Breast epithelium (tissue), 4 donors: ENCODE data around the gene MSANTD3. TPM values are rescaled to one million over a fixed set of nuclear protein-coding genes. Genes with fewer than 3 reads are reported as not detected.

ENCODE experiments used
- DNase-seq, 2 donors: peaks; one replicate each; pipeline ENCODE4 v3.0.0-alpha.2; 2019; ENCODE audit warnings: low spot score in 2 of 2
- H3K27ac ChIP-seq, 2 donors: fragments of 200-600 bp; sonication (generic) in 1 of 2; one replicate each; pipeline ENCODE4 v1.5.1; 2016 to 2019; ENCODE audit warnings: mild to moderate bottlenecking in 1 of 2
- H3K27me3 ChIP-seq, 2 donors: fragments of 200-600 bp; sonication (generic) in 1 of 2; one replicate each; pipeline versions ENCODE4 v1.5.1 to v1.6.0; 2017 to 2019; ENCODE audit warnings: control low read depth in 1 of 2, mild to moderate bottlenecking in 1 of 2
- H3K36me3 ChIP-seq: fragments of 200-600 bp; one replicate; pipeline ENCODE4 v1.5.1; 2019
- H3K4me1 ChIP-seq, 2 donors: fragments of 200-600 bp; sonication (generic); one replicate each; pipeline ENCODE4 v1.5.1; 2016 to 2019; ENCODE audit warnings: control low read depth in 1 of 2
- H3K4me3 ChIP-seq, 3 donors: fragments of 200-600 bp; sonication (generic); 1 replicate in 2 of 3; 2 replicates in 1 of 3; pipeline ENCODE4 v1.5.1; 2016 to 2019; ENCODE audit warnings: mild to moderate bottlenecking in 3 of 3, moderate library complexity in 2 of 3
- H3K9me3 ChIP-seq, 2 donors: fragments of 200-600 bp; sonication (generic) in 1 of 2; one replicate each; pipeline ENCODE4 v1.5.1; 2016 to 2019; ENCODE audit warnings: control low read depth in 1 of 2
- POLR2A ChIP-seq: fragments of 450-650 bp; IDR thresholded peaks from one replicate; pipeline ENCODE4 v1.6.1; 2016; ENCODE audit warnings: antibody characterized with exemption, mild to moderate bottlenecking, moderate library complexity
- POLR2AphosphoS5 ChIP-seq, 3 donors: sonication (generic); formaldehyde crosslinking; IDR thresholded peaks; one replicate each; pipeline ENCODE4 v1.6.1; 2017; ENCODE audit warnings: antibody characterized with exemption in 3 of 3
- intact Hi-C: fragments of 100-400 bp; cut with DNase I; formaldehyde crosslinking; loops from one replicate; pipeline ENCODE4 v1.15.1; 2023; ENCODE audit warnings: low total_unique reads
- total RNA-seq, 3 donors: library from RNA; depleted of rRNA; stranded (reverse); fragments of >200 nt; gene quantifications; one replicate each; pipeline ENCODE4 v1.1.0, GENCODE V29; 2016
- TF ChIP-seq, protein P1 (sequence below), 3 donors: fragments of 450-650 bp; IDR thresholded peaks; one replicate each; pipeline ENCODE4 v1.5.1; 2016 to 2017; ENCODE audit warnings: antibody characterized with exemption in 3 of 3, mild to moderate bottlenecking in 3 of 3, moderate library complexity in 3 of 3

Gene MSANTD3
- total RNA-seq, 3 donors from 2014 or later = 13.0 to 23.9 (median 18.0) TPM

DNA sequence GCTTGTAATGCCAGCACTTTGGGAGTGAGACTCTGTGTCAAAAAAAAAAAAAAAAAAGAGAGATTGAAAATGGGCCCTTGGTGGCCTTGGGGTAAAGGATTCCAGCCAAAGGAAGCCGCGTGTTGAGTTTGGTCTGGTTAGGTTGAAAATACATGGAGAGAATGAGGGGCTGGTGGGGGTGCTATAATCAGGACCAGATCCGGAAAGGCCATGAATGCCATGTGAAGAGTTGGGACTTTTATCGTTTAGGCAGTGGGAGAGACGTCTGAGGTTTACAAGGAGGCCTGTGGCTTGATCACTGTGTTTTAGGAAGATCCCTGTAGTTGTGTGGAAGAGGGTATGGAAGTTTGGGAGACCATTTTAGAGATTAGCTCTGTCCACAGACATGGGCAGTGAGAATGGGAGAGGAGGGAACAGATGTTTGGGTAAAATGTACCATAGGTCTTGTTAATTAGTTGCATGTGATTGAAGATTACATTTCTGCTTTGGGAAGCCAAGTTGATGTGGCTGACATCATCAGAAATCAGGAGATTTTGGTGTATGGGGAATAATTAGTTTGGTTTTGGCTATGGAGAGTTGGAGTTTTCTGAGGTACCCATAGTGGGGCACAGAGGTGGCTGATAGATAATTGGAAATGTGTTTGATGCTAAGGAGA lies 3.5 kb downstream of the MSANTD3 start:
- Histone ChIP-seq H3K9me3 (no peaks in the 10 kb centered on the region), H3K27me3 (no peaks in the 10 kb centered on the region), H3K4me1 (no peaks in the 10 kb centered on the region), H3K36me3 (no peaks in the 10 kb centered on the region), H3K27ac (no peak overlapping the region), H3K4me3 (no peak overlapping the region)
- no peak for TF ChIP-seq POLR2AphosphoS5 (IDR thresholded peaks at IDR 0.05)
- no peak for TF ChIP-seq POLR2A
- TF ChIP-seq, protein P1, sequence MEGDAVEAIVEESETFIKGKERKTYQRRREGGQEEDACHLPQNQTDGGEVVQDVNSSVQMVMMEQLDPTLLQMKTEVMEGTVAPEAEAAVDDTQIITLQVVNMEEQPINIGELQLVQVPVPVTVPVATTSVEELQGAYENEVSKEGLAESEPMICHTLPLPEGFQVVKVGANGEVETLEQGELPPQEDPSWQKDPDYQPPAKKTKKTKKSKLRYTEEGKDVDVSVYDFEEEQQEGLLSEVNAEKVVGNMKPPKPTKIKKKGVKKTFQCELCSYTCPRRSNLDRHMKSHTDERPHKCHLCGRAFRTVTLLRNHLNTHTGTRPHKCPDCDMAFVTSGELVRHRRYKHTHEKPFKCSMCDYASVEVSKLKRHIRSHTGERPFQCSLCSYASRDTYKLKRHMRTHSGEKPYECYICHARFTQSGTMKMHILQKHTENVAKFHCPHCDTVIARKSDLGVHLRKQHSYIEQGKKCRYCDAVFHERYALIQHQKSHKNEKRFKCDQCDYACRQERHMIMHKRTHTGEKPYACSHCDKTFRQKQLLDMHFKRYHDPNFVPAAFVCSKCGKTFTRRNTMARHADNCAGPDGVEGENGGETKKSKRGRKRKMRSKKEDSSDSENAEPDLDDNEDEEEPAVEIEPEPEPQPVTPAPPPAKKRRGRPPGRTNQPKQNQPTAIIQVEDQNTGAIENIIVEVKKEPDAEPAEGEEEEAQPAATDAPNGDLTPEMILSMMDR (IDR thresholded peaks at IDR 0.05) = no peak
- DNase-seq = no peak
- intact Hi-C loops = no loop called here

DNA sequence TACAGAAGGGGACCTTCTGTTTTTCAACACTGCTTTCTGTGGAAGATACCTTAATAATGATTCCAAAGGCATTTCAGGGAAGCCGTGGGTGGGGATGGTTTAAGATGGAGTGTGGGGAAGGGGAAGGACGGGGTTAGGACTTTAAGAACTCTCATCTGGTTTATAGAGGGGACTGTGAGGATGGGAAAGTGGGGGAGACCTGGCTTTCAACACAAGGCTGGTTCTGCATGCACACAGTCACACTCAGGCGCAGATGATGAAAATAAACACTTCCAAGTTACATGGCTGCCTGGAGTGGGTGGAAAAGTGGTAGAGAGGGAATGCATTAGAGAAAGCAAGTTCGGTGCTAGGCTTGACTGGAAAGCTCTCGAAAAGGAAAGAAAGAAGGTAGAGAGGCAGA lies 4.9 kb downstream of the MSANTD3 start:
- no peaks in the 10 kb centered on the region for H3K4me1 ChIP-seq
- no peaks in the 10 kb centered on the region for H3K9me3 ChIP-seq
- no peak overlapping the region for H3K4me3 ChIP-seq
- H3K36me3 ChIP-seq = no peaks in the 10 kb centered on the region
- DNase-seq = no peak
- H3K27me3 ChIP-seq = no peaks in the 10 kb centered on the region
- intact Hi-C loops = no loop called here
- TF ChIP-seq POLR2AphosphoS5 (IDR thresholded peaks at IDR 0.05) = no peak
- TF ChIP-seq POLR2A = no peak
- TF ChIP-seq, protein P1 (IDR thresholded peaks at IDR 0.05) = no peak
- no peak overlapping the region for H3K27ac ChIP-seq

DNA sequence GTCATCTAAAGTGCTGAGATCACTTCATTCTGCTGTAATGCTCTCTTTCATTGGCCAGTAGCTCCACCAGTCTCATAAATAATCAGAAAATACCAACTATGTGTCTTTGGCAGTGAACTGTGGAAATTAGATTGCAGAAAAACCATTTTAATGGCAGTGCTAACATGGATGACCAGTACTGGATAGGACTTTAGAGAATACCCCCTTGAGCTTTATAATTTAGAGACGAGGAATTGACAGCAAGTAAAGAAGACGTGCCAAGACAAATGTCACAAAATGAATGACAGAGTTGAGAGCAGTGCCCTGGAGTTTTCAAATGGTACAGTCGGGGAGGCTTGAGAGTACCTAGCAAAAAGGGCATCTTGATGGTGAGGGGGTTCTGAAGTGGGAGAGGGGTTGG lies 5.8 kb downstream of the MSANTD3 start:
- Histone ChIP-seq H3K36me3 (no peaks in the 10 kb centered on the region), H3K9me3 (no peaks in the 10 kb centered on the region), H3K27me3 (no peaks in the 10 kb centered on the region), H3K4me1 (no peaks in the 10 kb centered on the region), H3K27ac (no peak overlapping the region), H3K4me3 (no peak overlapping the region)
- intact Hi-C loops = no loop called here
- no peak for DNase-seq
- no peak for TF ChIP-seq POLR2A
- TF ChIP-seq, protein P1 (IDR thresholded peaks at IDR 0.05) = no peak
- TF ChIP-seq POLR2AphosphoS5 (IDR thresholded peaks at IDR 0.05) = no peak

DNA sequence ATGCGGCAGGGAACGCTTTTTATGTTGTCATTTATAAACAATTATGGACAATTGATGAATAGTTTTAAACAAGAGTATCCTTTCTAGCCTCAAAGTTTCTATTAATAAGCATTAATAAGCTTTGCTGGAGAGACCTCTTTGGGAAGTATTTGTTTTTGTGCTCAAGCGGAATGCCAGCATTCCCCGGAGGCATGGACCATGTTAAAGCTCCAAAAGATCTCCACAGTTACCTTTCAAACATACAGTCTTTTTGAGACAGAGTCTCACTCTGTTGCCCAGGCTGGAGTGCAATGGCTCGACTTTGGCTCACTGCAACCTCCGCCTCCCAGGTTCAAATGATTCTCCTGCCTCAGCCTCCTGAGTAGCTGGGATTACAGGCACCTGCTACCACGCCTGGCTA lies 9.6 kb downstream of the MSANTD3 start:
- DNase-seq = no peak
- TF ChIP-seq, protein P1 (IDR thresholded peaks at IDR 0.05) = no peak
- TF ChIP-seq POLR2AphosphoS5 (IDR thresholded peaks at IDR 0.05) (no peak), POLR2A (no peak)
- intact Hi-C loops = no loop called here
- no peaks in the 10 kb centered on the region for H3K9me3 ChIP-seq
- no peaks in the 10 kb centered on the region for H3K4me1 ChIP-seq
- no peak overlapping the region for H3K27ac ChIP-seq
- no peaks in the 10 kb centered on the region for H3K27me3 ChIP-seq
- no peak overlapping the region for H3K4me3 ChIP-seq
- H3K36me3 ChIP-seq = no peaks in the 10 kb centered on the region

DNA sequence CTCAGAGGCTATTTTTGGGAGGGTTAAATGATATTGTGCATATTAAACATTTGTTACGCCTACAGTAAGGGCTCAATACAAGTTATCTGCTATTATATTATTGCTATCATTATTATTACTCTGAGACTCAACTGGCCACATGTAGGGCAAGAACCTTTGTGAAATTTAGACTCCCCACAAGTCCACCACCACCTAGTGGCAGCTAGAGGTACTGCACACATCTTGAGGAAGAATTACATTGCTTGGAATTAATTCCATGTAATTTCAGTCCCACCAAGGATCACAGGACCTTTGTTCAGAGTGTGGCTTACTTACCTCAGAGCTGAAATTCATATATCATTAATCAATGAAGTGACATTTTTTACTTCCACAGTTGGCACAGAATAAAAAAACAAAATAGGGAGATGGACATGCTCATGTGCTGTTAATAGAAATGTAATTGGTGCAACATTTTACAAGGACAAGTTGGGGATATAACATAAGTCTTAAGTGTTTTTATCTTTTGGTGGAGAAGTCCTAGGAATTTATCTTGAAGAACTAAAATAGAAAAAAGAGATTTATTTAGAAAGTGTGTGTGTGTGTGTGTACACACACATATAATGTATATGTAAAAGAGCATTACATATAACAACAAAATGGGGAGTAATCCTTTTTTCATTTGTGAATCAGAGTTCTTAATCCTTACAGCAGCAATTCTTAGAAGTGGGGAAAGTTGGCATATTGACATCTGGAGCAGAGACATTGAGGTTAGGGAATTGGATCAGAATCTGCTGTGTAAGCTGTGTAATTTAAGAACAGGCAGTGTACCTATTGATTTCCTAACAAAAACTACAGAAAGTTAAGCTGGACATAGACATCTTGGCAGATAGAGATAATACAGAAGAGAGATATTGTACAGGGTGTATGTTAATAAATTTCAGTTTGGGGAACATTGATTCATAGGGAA lies 11.2 kb downstream of the MSANTD3 start:
- TF ChIP-seq, protein P1 (IDR thresholded peaks at IDR 0.05) = peak; percentile 71 to 87 (median 85)
- TF ChIP-seq POLR2A (no peak), POLR2AphosphoS5 (IDR thresholded peaks at IDR 0.05) (no peak)
- H3K9me3 ChIP-seq = no peaks in the 10 kb centered on the region
- no peaks in the 10 kb centered on the region for H3K4me1 ChIP-seq
- DNase-seq = peak; percentile 39 to 66
- H3K4me3 ChIP-seq = no peak overlapping the region
- H3K27me3 ChIP-seq = no peaks in the 10 kb centered on the region
- H3K27ac ChIP-seq = no peak overlapping the region
- no peaks in the 10 kb centered on the region for H3K36me3 ChIP-seq
- intact Hi-C loops = no loop called here
